ENCODE data around the gene PLCB2.

Gene PLCB2

DNA sequence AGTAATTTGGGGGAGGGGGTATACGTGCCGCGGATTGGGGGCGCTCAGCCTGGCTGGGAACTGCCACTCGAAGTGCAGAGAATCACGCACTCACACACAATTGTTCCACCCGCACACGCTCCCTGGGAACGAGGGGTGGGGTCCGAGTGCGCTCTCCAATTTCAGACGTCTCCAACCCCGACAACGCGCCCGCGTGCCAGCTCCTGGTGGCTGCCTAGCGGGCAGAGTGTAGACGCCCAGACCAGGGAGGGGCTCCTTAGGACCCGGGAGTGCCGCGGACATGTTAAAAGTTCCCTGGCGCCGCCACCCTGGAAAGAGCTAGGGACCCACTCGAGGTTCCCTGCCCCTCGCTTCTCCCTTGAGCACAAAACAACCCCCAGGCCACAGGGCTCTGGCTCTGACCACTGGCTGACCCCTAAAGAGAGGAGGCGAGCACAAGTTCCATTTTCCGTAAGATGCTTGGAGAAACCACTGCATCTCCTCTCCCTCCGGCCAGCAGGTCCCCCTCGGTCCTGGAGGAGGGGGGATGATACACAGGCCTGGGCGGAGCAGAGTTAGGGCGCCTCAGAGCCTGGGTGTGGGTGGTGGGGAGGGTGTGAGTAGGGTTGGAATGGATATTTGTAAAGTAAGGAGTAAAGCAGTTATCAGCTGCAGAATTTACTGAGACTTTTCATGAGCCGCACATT lies 24.0 kb downstream of the PLCB2 start:
- DNase-seq: no peak

DNA sequence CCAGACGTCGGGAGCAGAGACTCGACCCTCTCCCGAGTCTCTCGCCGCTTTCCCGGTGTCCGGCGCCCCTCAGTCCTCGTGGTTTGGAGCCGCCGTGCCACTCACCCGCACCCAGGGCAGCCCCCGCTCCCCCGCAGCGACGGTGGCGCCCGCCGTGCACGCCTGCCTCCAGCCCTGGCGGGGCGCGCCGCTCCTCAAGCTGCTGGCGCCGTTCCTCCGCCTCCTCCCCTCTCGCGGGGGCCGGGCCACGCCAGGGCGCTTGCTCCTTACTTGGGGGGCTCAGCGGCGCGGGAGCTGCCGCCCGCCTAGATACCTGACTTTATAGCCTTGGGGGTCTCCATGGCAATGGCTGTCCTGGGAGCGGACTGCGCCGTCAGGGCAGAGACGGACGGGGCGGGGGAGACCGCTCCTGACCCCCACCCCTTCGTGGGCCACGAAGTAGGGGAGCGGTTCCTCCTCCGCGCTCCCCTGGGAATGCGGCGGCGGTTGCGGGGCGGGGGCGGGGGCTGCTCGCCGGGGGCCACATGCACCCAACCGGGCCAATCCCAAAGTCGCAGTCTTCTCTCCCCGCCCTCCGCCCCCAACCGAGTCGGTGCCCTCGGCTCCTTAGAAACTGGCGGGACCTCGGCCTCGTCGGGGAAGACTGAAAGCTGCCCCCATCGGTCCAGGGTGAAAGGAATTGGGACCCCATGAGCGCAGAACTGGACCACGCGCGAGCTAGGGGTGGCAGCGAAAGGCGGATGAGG lies 24.7 kb downstream of the PLCB2 start, which contains the start of gene ANKRD63:
Gene ANKRD63 (minus strand): TSS at position 196 of the 746 bp plus-strand sequence. CDS start 478 bp downstream, outside the sequence.
- peak in 1 of 2 experiments; percentile 50 for DNase-seq

DNA sequence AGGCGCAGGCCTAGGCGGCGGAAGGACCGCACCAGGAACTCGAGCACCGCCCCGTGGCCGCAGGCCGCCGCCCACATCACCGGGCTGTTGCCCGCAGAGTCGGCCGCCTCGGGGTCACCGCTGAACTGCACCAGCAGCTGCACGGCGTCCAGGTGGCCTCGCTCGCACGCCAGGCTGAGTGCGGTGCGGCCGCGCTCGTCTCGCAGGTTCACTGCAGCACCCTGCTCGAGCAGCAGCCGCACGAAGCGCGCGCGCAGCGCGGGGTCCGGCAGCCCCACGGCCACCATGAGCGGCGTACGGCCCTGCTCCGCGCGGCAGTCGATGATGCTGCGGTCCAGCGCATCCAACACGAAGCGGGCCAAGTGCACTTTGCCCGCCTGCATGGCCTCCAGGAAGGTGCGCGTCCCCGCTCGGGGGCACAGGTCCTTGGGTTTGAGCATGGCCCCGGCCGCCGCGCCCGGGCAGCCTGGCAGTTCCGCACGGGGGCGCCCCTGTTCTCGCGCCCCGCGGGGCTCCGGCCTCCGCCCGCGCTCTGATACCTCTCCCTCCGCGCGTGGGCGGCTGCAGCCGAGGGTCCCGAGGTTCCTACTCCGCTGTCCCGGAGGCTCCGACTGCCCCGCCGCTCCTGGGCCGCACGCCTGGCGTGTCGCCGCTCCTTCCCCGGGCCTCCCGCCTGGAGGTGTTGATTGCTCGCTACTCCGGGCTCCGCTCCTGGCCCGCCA lies 25.4 kb downstream of the PLCB2 start:
- DNase-seq: peak in 1 of 2 experiments; percentile 62

DNA sequence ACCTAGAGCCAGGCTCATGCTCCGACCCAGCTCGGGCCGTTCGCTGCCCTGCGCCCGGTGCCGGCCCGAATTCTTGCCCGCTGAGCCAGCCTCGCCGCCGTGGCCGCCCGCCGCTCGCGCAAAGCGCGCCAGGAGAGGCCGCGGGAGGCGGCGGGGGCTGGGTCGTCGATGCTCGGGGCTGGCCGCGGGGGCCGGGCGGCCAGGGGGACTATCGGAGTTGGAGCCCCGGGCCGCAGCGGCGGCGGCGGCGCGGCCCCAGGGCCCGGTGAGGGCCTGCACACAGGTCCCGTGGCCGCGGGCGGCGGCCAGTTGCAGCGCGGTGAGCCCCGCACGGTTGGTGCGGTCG lies 26.0 kb downstream of the PLCB2 start:
- DNase-seq: no peak

DNA sequence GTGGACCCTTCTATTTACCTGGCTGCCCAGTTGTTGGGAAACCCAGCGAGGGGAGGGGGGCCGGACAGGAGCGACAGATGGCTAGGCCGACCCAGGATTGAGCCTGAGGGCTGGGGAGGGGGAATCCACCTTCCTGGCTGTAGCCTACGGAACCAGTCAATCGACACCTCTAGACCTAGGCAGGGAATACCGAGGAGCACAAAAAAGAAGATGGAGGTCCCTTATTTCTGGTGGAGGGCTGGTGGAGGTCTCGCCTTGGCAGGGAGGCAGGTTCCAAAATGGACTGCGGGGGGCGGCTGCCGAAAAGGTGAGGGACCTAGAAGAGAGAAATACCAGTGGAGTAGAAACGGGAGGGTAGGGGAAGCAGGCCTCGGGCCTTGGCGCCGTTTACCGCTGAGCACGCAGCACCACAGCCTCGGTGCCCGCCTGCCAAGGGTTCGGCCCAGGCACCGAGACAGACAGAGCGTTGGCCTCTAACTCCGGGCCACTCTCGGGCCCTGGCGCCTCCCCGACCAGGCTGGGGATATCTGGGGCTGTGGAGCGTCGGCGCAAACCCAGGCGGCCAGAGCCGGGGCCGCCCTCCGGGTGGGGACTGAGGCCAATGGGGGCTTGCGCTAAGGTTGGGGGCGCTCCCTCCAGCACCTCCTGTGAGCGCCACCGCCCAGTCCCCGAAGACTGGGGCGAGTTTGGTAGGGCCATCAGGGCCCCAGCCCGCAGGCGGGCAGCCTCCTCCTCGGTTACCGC lies 26.5 kb downstream of the PLCB2 start:
- DNase-seq: peak in 1 of 2 experiments; percentile 28

DNA sequence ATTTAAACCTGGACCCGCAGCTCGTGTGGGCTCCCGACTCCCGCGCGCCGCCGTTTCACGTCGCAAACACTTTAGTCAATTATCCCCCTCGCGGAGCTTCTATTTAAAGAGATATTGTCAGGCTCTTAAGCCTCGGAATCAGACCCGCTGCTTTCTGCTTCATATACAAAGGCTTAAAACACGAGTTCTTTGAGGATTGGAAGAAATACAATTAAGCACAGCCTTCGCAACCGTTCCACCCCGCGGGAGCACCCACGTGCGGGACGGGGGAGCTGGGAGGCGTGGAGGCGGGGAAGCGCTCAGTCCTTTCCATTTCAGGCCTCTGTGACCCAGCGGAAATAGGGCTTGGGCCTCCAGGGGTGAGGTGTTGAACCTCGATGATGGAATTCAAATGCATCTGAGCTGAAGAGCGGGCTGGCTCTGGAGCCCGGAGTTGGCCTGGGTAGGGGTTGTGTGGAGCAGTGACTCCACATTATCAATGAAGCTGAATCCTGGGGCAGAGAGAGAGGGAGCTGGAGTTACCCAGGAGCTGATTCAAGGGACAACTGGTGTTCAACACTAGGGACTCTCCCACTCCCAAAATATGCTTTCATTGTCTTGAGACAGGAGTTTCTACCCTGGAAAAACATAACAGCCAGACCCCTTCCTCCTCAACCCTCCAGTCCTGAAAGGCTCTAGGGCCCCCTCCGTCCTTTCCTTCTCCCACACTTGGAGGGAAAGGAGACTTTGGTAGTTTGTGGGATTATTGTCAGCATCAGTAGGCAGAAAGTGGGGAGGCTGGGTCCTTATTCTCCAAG lies 27.3 kb downstream of the PLCB2 start:
- DNase-seq: no peak

DNA sequence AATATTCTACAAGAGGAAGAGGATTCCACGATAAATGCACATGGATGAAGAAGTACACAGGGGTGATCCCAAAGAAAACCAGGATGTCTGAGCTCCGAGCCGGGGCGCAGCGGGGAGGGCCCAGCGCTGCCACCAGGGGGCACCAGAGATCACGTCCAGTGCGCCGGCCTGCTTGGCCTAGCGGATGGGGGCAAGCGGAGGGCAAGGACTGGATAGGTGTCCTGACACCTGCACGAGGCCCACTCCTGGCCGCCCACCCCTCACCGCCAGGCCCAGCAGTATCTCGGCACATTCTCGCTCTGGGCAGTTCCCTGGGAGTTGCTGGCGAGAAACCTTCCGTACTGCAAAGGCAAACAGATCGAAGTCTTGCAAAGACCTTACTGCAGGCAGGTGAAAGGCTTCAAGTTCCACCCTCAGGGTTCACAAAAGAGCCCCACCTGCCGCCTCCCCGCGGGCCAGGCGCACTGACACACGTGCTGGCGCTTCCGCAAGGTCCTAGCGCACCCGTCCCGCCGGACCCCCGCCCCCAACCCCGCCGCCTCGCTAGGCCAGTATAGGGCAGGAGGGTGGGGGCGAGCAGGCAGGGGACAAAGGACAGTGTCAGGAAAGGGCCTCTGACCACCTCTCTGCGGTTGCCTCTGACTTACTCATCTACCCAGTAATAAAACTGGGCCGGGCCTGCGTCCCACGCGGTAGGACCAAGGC lies 28.1 kb downstream of the PLCB2 start:
- peak in 1 of 2 experiments; percentile 58 for DNase-seq

DNA sequence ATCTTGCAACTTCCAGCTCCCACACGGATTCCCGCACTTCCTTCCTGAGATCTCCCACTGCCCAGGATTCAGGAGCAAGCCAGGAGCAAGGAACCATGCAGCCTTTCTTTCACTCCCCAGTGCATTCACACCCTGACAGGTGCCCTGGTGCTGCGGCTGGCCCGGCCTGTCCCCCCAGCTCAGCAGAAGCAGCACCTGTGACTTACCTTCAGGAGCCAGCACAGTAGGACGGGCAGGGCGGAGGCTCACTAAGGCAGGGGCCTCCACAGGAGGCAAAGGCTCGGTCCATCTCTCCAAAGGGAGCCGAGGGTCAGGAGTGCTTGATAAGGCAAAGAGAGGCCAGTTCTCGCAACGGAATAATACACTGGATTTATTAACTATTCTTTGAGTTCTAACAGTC lies 29.7 kb downstream of the PLCB2 start:
- no peak for DNase-seq

DNA sequence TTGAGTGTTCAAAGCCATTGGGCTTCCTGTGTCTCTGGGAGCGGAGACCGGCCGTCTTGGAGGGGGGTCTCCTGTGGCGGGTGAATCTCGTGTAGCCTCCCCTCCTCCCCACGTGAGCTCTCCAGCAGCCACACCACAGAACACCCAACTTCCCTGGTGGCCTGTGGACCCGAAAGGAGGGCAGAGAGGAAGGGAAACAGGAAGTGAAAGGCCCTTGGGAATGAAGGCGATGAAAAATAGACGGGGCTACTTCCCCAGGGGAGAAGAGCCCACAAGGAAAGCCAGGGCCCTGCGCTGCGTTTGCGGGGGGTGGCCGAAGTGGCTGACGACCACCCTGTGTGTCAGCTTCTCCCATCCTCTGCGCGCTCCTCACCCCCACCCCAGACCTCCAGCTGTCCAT lies 30.3 kb downstream of the PLCB2 start:
- no peak for DNase-seq

DNA sequence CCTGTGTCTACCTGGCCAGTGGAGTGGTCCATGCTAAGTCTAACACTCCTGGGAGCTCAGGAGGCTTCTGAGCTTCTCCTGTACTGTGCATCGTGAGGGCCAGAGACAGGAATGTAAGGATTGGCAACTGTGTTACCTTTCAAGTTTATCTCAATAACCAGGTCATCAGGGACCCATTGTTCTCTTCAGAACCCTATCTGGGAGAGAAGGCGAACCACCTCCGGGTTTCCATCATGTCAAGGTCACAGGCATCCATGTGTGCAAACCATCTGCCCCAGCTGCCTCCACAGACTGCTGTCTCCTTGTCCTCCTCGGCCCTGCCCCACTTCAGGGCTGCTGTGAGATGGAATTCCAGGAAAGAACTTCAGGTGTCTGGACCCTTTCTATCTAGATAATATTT lies 30.8 kb downstream of the PLCB2 start:
- DNase-seq: peak in 1 of 2 experiments; percentile 32

DNA sequence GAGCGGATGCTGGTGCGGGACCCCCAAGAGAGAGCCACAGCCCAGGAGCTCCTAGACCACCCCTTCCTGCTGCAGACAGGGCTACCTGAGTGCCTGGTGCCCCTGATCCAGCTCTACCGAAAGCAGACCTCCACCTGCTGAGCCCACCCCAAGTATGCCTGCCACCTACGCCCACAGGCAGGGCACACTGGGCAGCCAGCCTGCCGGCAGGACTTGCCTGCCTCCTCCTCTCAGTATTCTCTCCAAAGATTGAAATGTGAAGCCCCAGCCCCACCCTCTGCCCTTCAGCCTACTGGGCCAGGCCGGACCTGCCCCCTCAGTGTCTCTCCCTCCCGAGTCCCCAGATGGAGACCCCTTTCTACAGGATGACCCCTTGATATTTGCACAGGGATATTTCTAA lies 31.8 kb downstream of the PLCB2 start:
- no peak for DNase-seq

DNA sequence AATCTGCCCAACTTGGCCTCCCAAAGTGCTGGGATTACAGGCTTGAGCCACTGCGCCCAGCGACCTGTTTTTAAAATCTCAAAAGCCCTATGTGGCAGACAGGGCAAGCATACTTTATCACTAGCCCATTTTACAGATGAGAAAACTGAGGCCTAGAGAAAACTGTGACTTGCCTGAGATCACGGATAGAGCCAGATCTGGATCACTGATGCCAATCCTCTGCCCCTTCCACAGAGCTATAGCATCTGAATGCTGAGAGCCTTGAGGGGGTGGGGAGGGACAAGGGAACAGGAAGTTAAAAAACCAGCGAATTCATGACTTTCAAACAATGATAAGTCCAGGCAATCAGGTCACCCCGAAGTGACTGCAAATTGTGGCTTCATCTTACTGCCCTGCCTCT lies 32.2 kb downstream of the PLCB2 start:
- no peak for DNase-seq

DNA sequence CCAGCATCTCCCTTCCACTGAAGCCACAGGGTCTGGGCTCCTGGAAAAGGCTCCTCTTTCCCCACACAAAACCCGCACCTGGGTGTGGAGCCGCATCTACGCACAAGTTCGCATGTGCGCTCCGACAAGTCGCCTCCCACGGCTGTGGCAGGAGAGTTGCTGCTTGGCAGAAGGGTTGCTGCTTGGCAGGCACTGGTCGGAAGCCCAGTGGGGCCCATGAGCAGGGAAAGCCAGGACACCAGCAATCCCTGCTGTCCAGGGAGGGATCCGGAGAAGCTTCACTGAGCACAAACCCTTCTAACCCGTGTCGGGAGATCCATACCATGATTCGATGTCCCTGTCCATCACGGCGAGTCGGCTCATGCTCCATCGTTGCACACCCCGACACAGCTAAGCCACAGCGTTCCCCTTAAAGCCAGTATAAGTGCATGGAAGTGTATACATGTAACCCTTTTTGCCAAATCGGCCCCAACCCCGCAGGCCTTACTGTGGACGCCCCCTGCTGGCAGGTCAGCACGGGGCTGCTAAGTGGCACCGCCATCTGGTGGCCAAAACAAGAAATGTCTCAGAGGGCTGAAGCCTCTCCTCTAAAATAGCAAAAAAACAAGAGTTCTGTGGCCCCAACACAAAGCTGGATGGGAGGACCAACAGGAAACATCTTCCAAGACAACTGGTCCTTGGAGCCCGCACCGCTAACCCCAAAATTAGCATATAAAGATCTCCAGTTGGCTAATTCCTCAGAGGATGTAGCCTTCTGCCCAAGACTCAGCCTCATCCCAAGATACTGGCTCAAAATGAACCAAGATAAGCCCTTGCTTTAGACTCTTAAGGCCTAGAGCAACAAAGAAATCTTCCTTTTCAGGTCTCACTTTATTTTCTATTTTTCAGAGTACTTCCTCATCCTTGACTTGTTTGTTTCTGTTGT lies 33.1 kb downstream of the PLCB2 start:
- peak; percentile 55 to 84 for DNase-seq

DNA sequence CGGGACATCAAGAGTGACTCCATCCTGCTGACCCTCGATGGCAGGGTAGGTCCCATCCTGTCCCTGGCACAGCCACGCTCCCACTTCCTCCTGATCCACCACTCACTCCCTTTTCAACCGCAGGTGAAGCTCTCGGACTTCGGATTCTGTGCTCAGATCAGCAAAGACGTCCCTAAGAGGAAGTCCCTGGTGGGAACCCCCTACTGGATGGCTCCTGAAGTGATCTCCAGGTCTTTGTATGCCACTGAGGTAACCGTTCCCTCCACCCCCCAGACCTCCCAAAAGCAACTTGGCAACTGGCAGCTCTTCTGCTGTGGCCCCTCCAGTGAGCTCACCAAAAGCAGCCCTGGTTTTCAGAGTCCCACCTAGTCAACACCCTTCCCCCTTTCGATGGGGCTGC lies 34.3 kb downstream of the PLCB2 start:
- no peak for DNase-seq

DNA sequence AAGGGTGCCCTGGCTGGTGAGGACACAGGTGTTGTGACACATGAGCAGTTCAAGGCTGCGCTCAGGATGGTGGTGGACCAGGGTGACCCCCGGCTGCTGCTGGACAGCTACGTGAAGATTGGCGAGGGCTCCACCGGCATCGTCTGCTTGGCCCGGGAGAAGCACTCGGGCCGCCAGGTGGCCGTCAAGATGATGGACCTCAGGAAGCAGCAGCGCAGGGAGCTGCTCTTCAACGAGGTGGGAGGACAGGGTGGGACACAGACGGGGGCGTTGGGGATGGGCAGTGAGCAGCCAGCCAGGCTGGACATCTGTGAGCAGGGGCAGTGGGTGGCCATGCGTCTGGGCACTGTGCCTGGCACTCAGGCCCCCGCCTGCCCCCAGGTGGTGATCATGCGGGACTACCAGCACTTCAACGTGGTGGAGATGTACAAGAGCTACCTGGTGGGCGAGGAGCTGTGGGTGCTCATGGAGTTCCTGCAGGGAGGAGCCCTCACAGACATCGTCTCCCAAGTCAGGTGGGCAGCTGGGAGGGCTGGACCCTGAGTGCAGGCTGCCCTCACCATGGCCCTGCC lies 35.2 kb downstream of the PLCB2 start:
- DNase-seq: no peak

DNA sequence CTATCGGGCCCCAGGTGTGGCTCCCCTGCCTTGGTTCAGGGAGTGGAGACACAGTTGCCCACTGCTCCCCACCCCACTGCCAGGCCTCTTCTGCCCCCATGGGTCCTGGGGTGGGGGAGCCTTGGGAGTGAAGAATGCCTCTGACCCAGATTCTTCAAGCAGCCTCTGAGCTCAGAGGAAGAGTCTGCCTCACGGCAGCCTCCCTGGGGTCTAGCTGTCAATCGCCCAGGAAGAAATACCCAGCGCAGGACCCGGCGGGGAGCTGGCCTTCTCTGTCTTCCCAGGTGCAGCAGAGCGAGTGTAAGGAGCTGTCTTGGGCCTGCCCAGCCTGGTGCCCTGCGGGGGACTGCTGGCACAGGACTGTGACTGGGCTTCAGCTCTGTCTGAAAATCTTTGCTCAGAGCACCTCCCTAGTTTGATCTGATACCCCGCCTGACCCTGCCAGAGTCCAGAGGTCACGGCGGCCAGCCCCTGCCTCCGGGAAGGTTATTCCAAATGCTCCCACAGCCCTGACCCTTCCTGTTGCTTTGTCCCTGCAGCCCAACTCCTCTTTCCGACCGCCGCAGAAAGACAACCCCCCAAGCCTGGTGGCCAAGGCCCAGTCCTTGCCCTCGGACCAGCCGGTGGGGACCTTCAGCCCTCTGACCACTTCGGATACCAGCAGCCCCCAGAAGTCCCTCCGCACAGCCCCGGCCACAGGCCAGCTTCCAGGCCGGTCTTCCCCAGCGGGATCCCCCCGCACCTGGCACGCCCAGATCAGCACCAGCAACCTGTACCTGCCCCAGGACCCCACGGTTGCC lies 35.9 kb downstream of the PLCB2 start:
- DNase-seq: no peak

DNA sequence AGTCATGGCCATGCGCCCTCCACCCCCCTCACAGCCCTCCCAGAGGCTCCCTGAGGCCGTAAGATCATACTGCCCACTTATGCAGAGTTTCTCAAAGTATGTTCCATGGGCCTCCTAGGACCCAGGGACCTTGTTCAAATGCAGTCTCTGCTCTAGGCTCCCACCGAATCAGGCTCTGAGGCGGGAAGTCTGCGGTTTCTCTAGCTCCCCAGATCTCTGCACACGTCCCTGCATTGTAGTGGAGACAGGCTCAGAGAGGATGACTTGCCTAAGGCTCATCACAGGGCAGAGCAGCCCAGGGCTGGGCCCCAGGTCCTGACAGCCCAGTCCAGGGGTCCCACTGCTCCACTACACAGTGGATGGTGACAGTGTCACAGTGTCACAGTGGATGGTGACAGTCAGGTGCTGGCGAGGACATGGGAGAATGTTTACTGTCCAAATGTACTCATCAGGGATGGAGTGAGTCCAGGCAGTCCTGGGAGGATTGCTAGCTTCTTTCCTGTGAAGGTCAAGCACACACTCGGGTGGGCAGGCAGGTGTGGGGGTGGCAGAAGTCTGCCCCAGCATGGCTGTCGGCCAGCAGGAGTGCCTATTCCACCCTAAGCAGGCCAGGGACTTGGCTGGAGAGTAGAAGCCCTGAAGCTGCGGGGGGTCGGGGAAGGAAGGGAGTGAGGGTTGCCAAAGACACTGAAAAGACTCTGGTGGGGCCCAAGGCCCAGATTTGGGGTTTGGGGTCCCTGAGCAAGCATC lies 37.3 kb downstream of the PLCB2 start:
- no peak for DNase-seq

DNA sequence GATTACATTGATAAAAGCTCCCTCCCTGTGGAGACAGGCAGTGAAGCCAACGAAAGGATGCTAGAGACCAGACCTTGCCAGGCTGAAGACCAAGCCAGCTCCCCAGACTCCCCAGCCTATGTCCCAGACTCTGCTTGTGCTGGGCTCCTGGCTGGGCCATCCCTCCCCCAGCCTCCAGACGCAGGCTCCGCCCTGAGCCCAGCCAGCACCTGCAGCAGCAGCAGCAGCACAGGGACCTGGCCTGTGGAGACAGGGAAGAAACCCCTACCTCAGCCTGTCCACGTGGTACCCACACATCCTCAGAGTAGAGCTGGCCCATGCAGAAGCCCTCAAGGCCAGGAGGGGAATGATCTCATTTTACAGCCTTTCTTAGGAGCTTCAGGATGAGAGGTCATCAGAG lies 38.1 kb downstream of the PLCB2 start:
- no peak for DNase-seq

Data from NCI-H524 (cell line).